Cardiac septum (tissue), 1 donor: ENCODE results near the gene AFAP1L1. TPM values are rescaled to one million over a fixed set of nuclear protein-coding genes. Genes with fewer than 3 reads are reported as not detected.
A peak's percentile ranks its signal among the peaks of the same experiment; 100 is the strongest.

Source experiments
- DNase-seq: peaks from one replicate; pipeline ENCODE4 v3.0.0-alpha.2; 2020; ENCODE audit warnings: low spot score
- intact Hi-C: fragments of 100-400 bp; cut with DNase I; formaldehyde crosslinking; loops from one replicate; pipeline ENCODE4 v1.14.0; 2022
- total RNA-seq: library from RNA; stranded (reverse); fragmentation: NEBNext Ultra II Directional; extraction: Animal tissue kit (Norgen Biotek cat#: 25700); gene quantifications from one replicate; pipeline ENCODE4 v1.2.1, GENCODE V29; 2021
- donor health status: DM: no; HTN: no; CAD: no.

The AFAP1L1 gene
- total RNA-seq, 1 donor from 2014 or later = 55.2 TPM

- peak; percentile 66 for DNase-seq
- intact Hi-C loops = no loop called here
These were observed 9.1 kb downstream of the AFAP1L1 start for GRCh38 chr5:149280802-149281201.

GRCh38 chr5:149282027-149282965 is 10.6 kb downstream of the AFAP1L1 start:
- DNase-seq = no peak
- intact Hi-C loops = no loop called here

GRCh38 chr5:149282966-149283332 is 11.3 kb downstream of the AFAP1L1 start:
- intact Hi-C loops = no loop called here
- DNase-seq = no peak

- DNase-seq = no peak
- intact Hi-C loops = no loop called here
These were observed 12.2 kb downstream of the AFAP1L1 start for GRCh38 chr5:149283626-149284480.

- no peak for DNase-seq
- intact Hi-C loops = no loop called here
These were observed 12.8 kb downstream of the AFAP1L1 start for GRCh38 chr5:149284501-149284900.

GRCh38 chr5:149285153-149285552 is 13.5 kb downstream of the AFAP1L1 start:
- intact Hi-C loops = no loop called here
- DNase-seq = no peak

- peak; percentile 81 for DNase-seq
- intact Hi-C loops = no loop called here
These were observed 16.8 kb downstream of the AFAP1L1 start for GRCh38 chr5:149288436-149288835.

GRCh38 chr5:149289301-149289700 is 17.6 kb downstream of the AFAP1L1 start:
- no peak for DNase-seq
- intact Hi-C loops = no loop called here

GRCh38 chr5:149294872-149295829 is 23.5 kb downstream of the AFAP1L1 start:
- intact Hi-C loops = no loop called here
- DNase-seq = peak; percentile 7

GRCh38 chr5:149297340-149298025 is 25.8 kb downstream of the AFAP1L1 start:
- no peak for DNase-seq
- intact Hi-C loops = loop anchor here (2.0 kb wide), 1 partner anchor 25 kb away; no protein-coding TSS in a partner anchor

- intact Hi-C loops = no loop called here
- no peak for DNase-seq
These were observed 26.5 kb downstream of the AFAP1L1 start for GRCh38 chr5:149298163-149298562.

- intact Hi-C loops = no loop called here
- DNase-seq = no peak
These were observed 27.3 kb downstream of the AFAP1L1 start for GRCh38 chr5:149298842-149299404.

- intact Hi-C loops = no loop called here
- DNase-seq = no peak
These were observed 27.9 kb downstream of the AFAP1L1 start for GRCh38 chr5:149299451-149300054.

- DNase-seq = no peak
- intact Hi-C loops = no loop called here
These were observed 28.8 kb downstream of the AFAP1L1 start for GRCh38 chr5:149300441-149300840.

GRCh38 chr5:149301049-149301743 is 29.5 kb downstream of the AFAP1L1 start:
- no peak for DNase-seq
- intact Hi-C loops = no loop called here

- intact Hi-C loops = no loop called here
- DNase-seq = no peak
These were observed 30.2 kb downstream of the AFAP1L1 start for GRCh38 chr5:149301744-149302380.

GRCh38 chr5:149302641-149303040 is 31.0 kb downstream of the AFAP1L1 start:
- DNase-seq = no peak
- intact Hi-C loops = no loop called here
